GM23338 (cell line): ENCODE results near the gene GRID2IP. TPM values are rescaled to one million over a fixed set of nuclear protein-coding genes. Genes with fewer than 3 reads are reported as not detected.
A peak's percentile ranks its signal among the peaks of the same experiment; 100 is the strongest.

Experiments
- ATAC-seq: fragments of 200-7000 bp; cut with Tn5 transposase; 3 replicates; pipeline ENCODE4 v1.9.1; 2020
- DNase-seq: peaks from one replicate; pipeline ENCODE4 v3.0.0-alpha.2; 2015; ENCODE audit warnings: low spot score
- H2AFZ ChIP-seq: fragments of 200-600 bp; sonication (generic); 2 replicates; pipeline ENCODE4 v1.8.0; 2016; ENCODE audit warnings: antibody characterized with exemption, mild to moderate bottlenecking, moderate library complexity
- H3F3A ChIP-seq: fragments of 200-600 bp; sonication (generic); replicated peaks from 2 replicates; pipeline ENCODE4 v1.8.0; 2017; ENCODE audit warnings: antibody characterized with exemption, mixed run types, low read depth
- H3K27ac ChIP-seq: fragments of 200-600 bp; sonication (generic); 2 replicates; pipeline ENCODE4 v1.6.1; 2016; ENCODE audit warnings: low read depth
- H3K27me3 ChIP-seq: fragments of 200-600 bp; sonication (generic); 2 replicates; pipeline ENCODE4 v1.8.0; 2016; ENCODE audit warnings: mild to moderate bottlenecking, mixed run types, moderate library complexity; ENCODE audit not compliant: insufficient read depth
- H3K36me3 ChIP-seq: fragments of 200-600 bp; sonication (generic); 2 replicates; pipeline ENCODE4 v1.8.0; 2016; ENCODE audit warnings: mild to moderate bottlenecking; ENCODE audit not compliant: insufficient read depth
- H3K4me1 ChIP-seq: fragments of 200-600 bp; sonication (generic); 2 replicates; pipeline ENCODE4 v1.8.0; 2016; ENCODE audit warnings: mild to moderate bottlenecking, moderate library complexity; ENCODE audit not compliant: insufficient read depth
- H3K4me2 ChIP-seq: fragments of 200-600 bp; sonication (generic); 2 replicates; pipeline ENCODE4 v1.7.1; 2017; ENCODE audit warnings: mixed run types
- H3K4me3 ChIP-seq: fragments of 200-600 bp; sonication (generic); 2 replicates; pipeline ENCODE4 v1.6.1; 2016; ENCODE audit warnings: mixed run types
- H3K79me2 ChIP-seq: fragments of 200-600 bp; sonication (generic); replicated peaks from 2 replicates; pipeline ENCODE4 v1.8.0; 2017; ENCODE audit warnings: mild to moderate bottlenecking; ENCODE audit not compliant: insufficient read depth
- H3K9me2 ChIP-seq: fragments of 200-600 bp; sonication (generic); 2 replicates; pipeline ENCODE4 v1.8.0; 2017; ENCODE audit not compliant: insufficient read depth
- H4K20me1 ChIP-seq: fragments of 200-600 bp; sonication (generic); replicated peaks from 2 replicates; pipeline ENCODE4 v1.8.0; 2017; ENCODE audit warnings: mild to moderate bottlenecking; ENCODE audit not compliant: insufficient read depth
- H3K27ac Mint-ChIP-seq: 2 replicates; pipeline ENCODE4 v1.8.0; 2020; ENCODE audit warnings: inconsistent platforms, mild to moderate bottlenecking, moderate library complexity, mixed read lengths
- H3K27me3 Mint-ChIP-seq: 3 replicates; pipeline ENCODE4 v1.8.0; 2022; ENCODE audit warnings: low read depth, mild to moderate bottlenecking, moderate library complexity, mixed read lengths, inconsistent platforms; ENCODE audit not compliant: insufficient read depth, poor library complexity
- H3K36me3 Mint-ChIP-seq: 3 replicates; pipeline ENCODE4 v1.8.0; 2021; ENCODE audit warnings: low read depth, mild to moderate bottlenecking, inconsistent platforms, moderate library complexity, mixed read lengths
- H3K4me1 Mint-ChIP-seq: 3 replicates; pipeline ENCODE4 v1.8.0; 2020; ENCODE audit warnings: mild to moderate bottlenecking, inconsistent platforms, mixed read lengths
- H3K4me3 Mint-ChIP-seq: 3 replicates; pipeline ENCODE4 v1.8.0; 2021; ENCODE audit warnings: moderate library complexity, mild to moderate bottlenecking, inconsistent platforms, mixed read lengths
- H3K9me3 Mint-ChIP-seq: 3 replicates; pipeline ENCODE4 v1.8.0; 2020; ENCODE audit warnings: moderate library complexity, mild to moderate bottlenecking, inconsistent platforms, mixed read lengths
- CREB1 ChIP-seq: fragments of 250-450 bp; sonication (Bioruptor Pico); IDR thresholded peaks from 2 replicates; pipeline ENCODE4 v1.5.0; 2020; ENCODE audit warnings: low read depth, mild to moderate bottlenecking, moderate library complexity
- CTCF ChIP-seq, 2 experiments: fragments of 200-600 bp in 1 of 2; sonication (generic) in 1 of 2; conservative IDR thresholded peaks; 2 replicates each; pipeline versions ENCODE4 v1.5.1 to v1.6.1; 2016 to 2017; ENCODE audit warnings: antibody characterized with exemption in 2 of 2, low read depth in 2 of 2, mild to moderate bottlenecking in 2 of 2, moderate library complexity in 1 of 2
- ETS1 ChIP-seq: IDR thresholded peaks from 2 replicates; pipeline ENCODE4 v1.6.1; 2016; ENCODE audit warnings: antibody characterized with exemption
- EZH2 ChIP-seq: fragments of 200-600 bp; sonication (generic); IDR thresholded peaks from one replicate; pipeline ENCODE4 v1.8.0; 2017; ENCODE audit warnings: antibody characterized with exemption, mild to moderate bottlenecking, low read depth; ENCODE audit not compliant: unreplicated experiment
- EZH2phosphoT487 ChIP-seq: fragments of 200-600 bp; sonication (generic); IDR thresholded peaks from one replicate; pipeline ENCODE4 v1.8.1; 2018; ENCODE audit warnings: antibody characterized with exemption; ENCODE audit not compliant: unreplicated experiment
- JUNB ChIP-seq: IDR thresholded peaks from one replicate; pipeline ENCODE4 v1.6.1; 2016; ENCODE audit warnings: antibody characterized with exemption; ENCODE audit not compliant: unreplicated experiment
- NANOG ChIP-seq: IDR thresholded peaks from 2 replicates; pipeline ENCODE4 v1.6.1; 2016; ENCODE audit warnings: antibody characterized with exemption, borderline replicate concordance
- POLR2AphosphoS5 ChIP-seq: IDR thresholded peaks from 2 replicates; pipeline ENCODE4 v1.6.1; 2016; ENCODE audit warnings: antibody characterized with exemption, low read depth
- REST ChIP-seq: IDR thresholded peaks from one replicate; pipeline ENCODE4 v1.6.1; 2018; ENCODE audit warnings: antibody characterized with exemption; ENCODE audit not compliant: unreplicated experiment
- STAT1 ChIP-seq: IDR thresholded peaks from one replicate; pipeline ENCODE4 v1.6.1; 2016; ENCODE audit warnings: antibody characterized with exemption; ENCODE audit not compliant: unreplicated experiment
- ZNF114 ChIP-seq: fragments of 250-450 bp; sonication (Bioruptor Pico); IDR thresholded peaks from 2 replicates; pipeline ENCODE4 v1.5.0; 2020; ENCODE audit warnings: mild to moderate bottlenecking, moderate library complexity
- ZNF331 ChIP-seq: fragments of 250-450 bp; sonication (Bioruptor Pico); IDR thresholded peaks from 2 replicates; pipeline ENCODE4 v1.5.0; 2020; ENCODE audit warnings: low read depth, mild to moderate bottlenecking, moderate library complexity
- polyA plus RNA-seq: library from polyadenylated mRNA; unstranded; fragments of >200 nt; fragmentation: Nextera tagmentation; extraction: Ambion mirVana; gene quantifications from 2 replicates; pipeline ENCODE4 v1.2.1, GENCODE V29; 2016
- total RNA-seq: library from RNA; depleted of rRNA; stranded (reverse); fragments of >200 nt; shearing (Covaris generic); gene quantifications from 2 replicates; pipeline ENCODE4 v1.2.3, GENCODE V29; 2014

The GRID2IP gene
- total and polyA plus RNA-seq, 2 experiments from 2014 or later: 0.73 to 1.5 TPM

- TF ChIP-seq STAT1 (no peak), CTCF (conservative IDR thresholded peaks at IDR 0.05; ENCODE audit: low read depth in 2 of 2) (peak; percentile 31 to 38), ZNF114 (no peak), ZNF331 (CRISPR knock-in tag) (no peak), ETS1 (no peak)
- no peaks in the 10 kb centered on the region for H3K9me2 ChIP-seq
- H4K20me1 ChIP-seq: no peaks in the 10 kb centered on the region
- H3K27me3 ChIP-seq: no peaks in the 10 kb centered on the region
- no peak overlapping the region for H3K27ac Mint-ChIP-seq
- no peak overlapping the region for H2AFZ ChIP-seq
- ATAC-seq: peak; percentile 17
- peaks cover 3% of the 10 kb centered on the region; the same call in 1 of the 3 replicates for H3K4me1 Mint-ChIP-seq
- H3K36me3 ChIP-seq: 0 out of 2 replicates have a peak, but pooled peaks cover 5% of the 10 kb centered on the region
- H3K4me3 Mint-ChIP-seq: peak overlapping the region; percentile 34; the same call in 2 of the 3 replicates
- peaks cover 2% of the 10 kb centered on the region for H3K27me3 Mint-ChIP-seq
- H3K27ac ChIP-seq: no peak overlapping the region
- H3K79me2 ChIP-seq: no peaks in the 10 kb centered on the region
- peaks cover 41% of the 10 kb centered on the region for H3K36me3 Mint-ChIP-seq
- H3K4me1 ChIP-seq: no peaks in the 10 kb centered on the region
- H3K4me3 ChIP-seq: no peak overlapping the region
- DNase-seq: peak; percentile 70
- H3K9me3 Mint-ChIP-seq: no peaks in the 10 kb centered on the region
- no peak overlapping the region for H3K4me2 ChIP-seq
- H3F3A ChIP-seq: peaks cover 5% of the 10 kb centered on the region; the same call in 1 of the 2 replicates
These were observed 28.2 kb upstream of the GRID2IP start for GRCh38 chr7:6579446-6579845.

GRCh38 chr7:6578114-6579084 lies 27.1 kb upstream of the GRID2IP start:
- peaks cover 3% of the 10 kb centered on the region; the same call in 1 of the 3 replicates for H3K4me1 Mint-ChIP-seq

More at GRCh38 chr7:6578114-6579084, 27.1 kb upstream of the GRID2IP start:
- Histone ChIP-seq H3F3A (peaks cover 5% of the 10 kb centered on the region; the same call in 1 of the 2 replicates), H4K20me1 (no peaks in the 10 kb centered on the region), H3K79me2 (no peaks in the 10 kb centered on the region), H3K27ac (no peak overlapping the region), H3K4me2 (peak overlapping the region; percentile 84), H3K4me1 (no peaks in the 10 kb centered on the region), H3K36me3 (0 out of 2 replicates have a peak, but pooled peaks cover 5% of the 10 kb centered on the region), H3K9me2 (no peaks in the 10 kb centered on the region), H3K27me3 (no peaks in the 10 kb centered on the region), H3K4me3 (peak overlapping the region; percentile 94), H2AFZ (no peak overlapping the region)
- DNase-seq: no peak
- TF ChIP-seq EZH2phosphoT487 (no peak), ZNF114 (no peak), CTCF (conservative IDR thresholded peaks at IDR 0.05; ENCODE audit: low read depth in 2 of 2) (no peak), ETS1 (no peak), EZH2 (no peak), REST (no peak), NANOG (no peak), CREB1 (CRISPR knock-in tag) (no peak), JUNB (no peak), POLR2AphosphoS5 (no peak)
- H3K36me3 Mint-ChIP-seq: peaks cover 33% of the 10 kb centered on the region
- H3K27me3 Mint-ChIP-seq: peaks cover 3% of the 10 kb centered on the region
- peak overlapping the region; percentile 88 for H3K4me3 Mint-ChIP-seq
- H3K9me3 Mint-ChIP-seq: no peaks in the 10 kb centered on the region
- no peak for ATAC-seq
- peak overlapping the region; percentile 20; the same call in 1 of the 2 replicates for H3K27ac Mint-ChIP-seq
